NCI-H524 treated with DMSO at 0.1 percent for 48 hours (cell line): ENCODE measurements around the gene BMPR1B.

Experiments
- DNase-seq: peaks from one replicate; lab custom pipeline; 2025; lab: John Stamatoyannopoulos, UW

The BMPR1B gene

GRCh38 chr4:94960708-94961107 is 203.0 kb downstream of the BMPR1B start:
- no peak for DNase-seq

- DNase-seq, result no peak
Measured at GRCh38 chr4:94961420-94961819, 203.7 kb downstream of the BMPR1B start.

- DNase-seq, result no peak
Measured at GRCh38 chr4:94962484-94962883, 204.7 kb downstream of the BMPR1B start.

GRCh38 chr4:94965852-94966251 is 208.1 kb downstream of the BMPR1B start:
- DNase-seq, result no peak

GRCh38 chr4:94968493-94968892 is 210.7 kb downstream of the BMPR1B start:
- no peak for DNase-seq

GRCh38 chr4:94970650-94971049 is 212.9 kb downstream of the BMPR1B start:
- no peak for DNase-seq

GRCh38 chr4:94974773-94975172 is 217.0 kb downstream of the BMPR1B start:
- no peak for DNase-seq

- no peak for DNase-seq
Measured at GRCh38 chr4:94976371-94977011, 218.7 kb downstream of the BMPR1B start.

GRCh38 chr4:94978904-94979303 is 221.1 kb downstream of the BMPR1B start:
- no peak for DNase-seq

- no peak for DNase-seq
Measured at GRCh38 chr4:94979621-94980020, 221.9 kb downstream of the BMPR1B start.

GRCh38 chr4:94995684-94996394 is 238.1 kb downstream of the BMPR1B start:
- DNase-seq, result no peak

GRCh38 chr4:95000076-95000648 is 242.4 kb downstream of the BMPR1B start:
- no peak for DNase-seq

GRCh38 chr4:95004912-95005311 is 247.2 kb downstream of the BMPR1B start:
- no peak for DNase-seq

- no peak for DNase-seq
Measured at GRCh38 chr4:95007998-95008397, 250.2 kb downstream of the BMPR1B start.

- no peak for DNase-seq
Measured at GRCh38 chr4:95013236-95013635, 255.5 kb downstream of the BMPR1B start.

GRCh38 chr4:95014068-95014467 is 256.3 kb downstream of the BMPR1B start:
- no peak for DNase-seq

- no peak for DNase-seq
Measured at GRCh38 chr4:95017305-95018064, 259.7 kb downstream of the BMPR1B start.

- DNase-seq, result peak; percentile 52
Measured at GRCh38 chr4:95018785-95019184, 261.0 kb downstream of the BMPR1B start.

- no peak for DNase-seq
Measured at GRCh38 chr4:95020521-95020920, 262.8 kb downstream of the BMPR1B start.

GRCh38 chr4:95021099-95021498 is 263.3 kb downstream of the BMPR1B start:
- DNase-seq, result no peak

GRCh38 chr4:95023110-95023509 is 265.4 kb downstream of the BMPR1B start:
- DNase-seq, result no peak

- no peak for DNase-seq
Measured at GRCh38 chr4:95027905-95028618, 270.3 kb downstream of the BMPR1B start.
